Stimulated activated CD4-positive, alpha-beta T cell treated with anti-CD3 and anti-CD28 coated beads, Interleukin-2, amount 100 ng/mL, for 48 hours (primary cell): ENCODE measurements around the gene COQ9.
"Not testable (repeated sequence)": the region's sequence is repeated elsewhere in the genome, so short reads cannot be mapped to it uniquely, and the experiment has no call there.

Experiments used
- DNase-seq, 2 donors: peaks; one replicate each; pipeline ENCODE4 v3.0.0-alpha.2; 2020

The COQ9 gene

DNA sequence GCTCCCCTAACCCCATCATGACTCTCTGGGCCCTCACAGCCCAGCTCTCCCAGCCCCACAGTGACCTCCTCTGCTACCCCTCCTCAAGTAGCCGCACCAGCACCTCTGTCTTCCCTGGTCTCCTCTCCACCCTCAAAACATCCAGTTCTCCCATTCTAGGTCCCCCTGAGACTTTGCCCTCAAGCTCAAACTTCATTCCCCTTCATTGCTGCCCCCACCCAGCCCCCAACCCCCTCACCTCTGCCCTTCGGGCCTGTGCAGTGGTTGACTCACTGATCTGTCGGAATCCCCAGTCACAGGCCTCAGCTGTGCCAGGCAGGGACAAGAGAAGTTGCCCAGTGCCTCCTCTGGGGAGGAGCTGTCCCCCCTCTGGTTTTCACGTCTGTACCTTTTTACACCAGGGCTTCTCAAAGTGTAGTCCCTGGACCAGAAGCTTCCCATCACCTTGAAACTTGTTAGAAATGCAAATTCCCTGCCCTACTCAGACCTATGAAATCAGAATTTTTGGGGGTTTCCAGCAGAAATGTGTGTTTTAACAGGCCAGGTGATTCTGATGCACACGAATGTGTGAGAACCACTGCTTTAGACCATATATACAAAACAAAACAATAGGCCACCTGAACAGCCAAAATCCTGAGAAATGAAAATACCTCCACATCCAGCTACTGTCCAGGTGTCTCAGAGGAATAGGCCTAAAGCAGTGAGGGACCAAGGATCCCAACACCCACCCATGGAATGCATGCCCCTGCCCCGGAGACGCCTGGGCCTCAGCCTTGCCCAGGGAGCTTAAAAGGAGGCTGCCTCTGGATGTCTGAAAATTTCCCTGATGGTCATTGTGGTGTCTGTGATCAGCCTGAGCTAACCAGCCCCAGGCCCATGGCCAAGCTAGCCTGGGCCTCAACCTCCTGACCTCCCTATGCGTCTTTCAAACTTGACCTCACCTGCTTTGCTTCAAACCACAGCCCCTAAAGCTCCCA lies 39.9 kb downstream of the COQ9 start:
- DNase-seq = no peak

DNA sequence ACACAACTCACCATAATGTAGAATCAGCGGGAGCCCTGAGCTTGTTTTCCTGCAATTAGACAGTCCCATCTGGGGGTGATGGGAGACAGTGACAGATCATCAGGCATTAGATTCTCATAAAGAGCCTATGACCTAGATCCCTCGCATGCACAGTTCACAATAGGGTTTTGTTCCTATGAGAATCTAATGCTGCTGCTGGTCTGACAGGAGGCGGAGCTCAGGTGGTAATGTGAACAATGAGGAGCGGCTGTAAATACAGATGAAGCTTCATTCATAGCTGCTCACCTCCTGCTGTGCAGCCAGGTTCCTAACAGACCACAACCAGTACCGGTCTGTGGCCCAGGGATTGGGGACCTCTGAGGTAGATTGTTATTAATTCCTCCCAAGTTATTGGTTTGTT lies 42.0 kb downstream of the COQ9 start:
- no peak for DNase-seq

DNA sequence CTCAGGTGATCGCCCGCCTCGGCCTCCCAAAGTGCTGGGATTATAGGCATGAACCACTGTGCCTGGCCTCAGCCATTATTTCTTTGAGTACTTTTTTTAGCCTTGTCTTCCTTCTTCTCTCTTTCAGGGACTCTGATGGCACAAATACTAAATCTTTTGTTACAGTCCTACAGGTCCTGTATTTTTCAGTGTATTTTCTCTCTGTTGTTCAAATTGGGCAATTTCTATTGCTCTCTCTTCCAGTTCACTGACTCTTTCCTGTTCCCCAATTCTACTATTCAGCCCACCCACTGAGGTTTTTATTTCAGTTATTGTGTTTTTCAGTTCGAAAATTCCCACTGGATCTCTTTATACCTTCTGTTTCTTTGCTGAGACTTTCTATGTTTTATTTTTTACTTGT lies 46.5 kb downstream of the COQ9 start:
- DNase-seq = no peak

DNA sequence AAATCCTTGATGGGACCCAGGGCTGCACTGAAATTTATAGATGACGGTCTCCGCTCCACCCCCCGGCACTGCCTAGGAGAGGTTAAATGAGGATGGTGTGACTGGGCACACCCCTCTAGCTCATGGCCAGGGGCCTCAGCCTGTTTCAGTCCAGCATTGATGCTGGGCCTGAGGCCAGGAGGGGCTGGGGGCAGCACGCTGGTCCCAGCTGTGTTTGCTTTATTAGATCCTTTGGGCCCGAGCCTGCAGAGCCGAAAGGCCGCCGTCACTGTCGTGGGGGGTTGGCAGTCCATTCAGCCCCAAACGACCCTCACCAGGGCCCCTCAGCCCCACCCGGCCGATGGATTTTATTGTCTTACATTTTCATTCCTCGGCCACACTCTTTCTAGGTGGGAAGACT lies 49.8 kb downstream of the COQ9 start:
- DNase-seq = no peak

- DNase-seq = no peak
Observed at GRCh38 chr16:57498031-57498430, 50.8 kb downstream of the COQ9 start.

DNA sequence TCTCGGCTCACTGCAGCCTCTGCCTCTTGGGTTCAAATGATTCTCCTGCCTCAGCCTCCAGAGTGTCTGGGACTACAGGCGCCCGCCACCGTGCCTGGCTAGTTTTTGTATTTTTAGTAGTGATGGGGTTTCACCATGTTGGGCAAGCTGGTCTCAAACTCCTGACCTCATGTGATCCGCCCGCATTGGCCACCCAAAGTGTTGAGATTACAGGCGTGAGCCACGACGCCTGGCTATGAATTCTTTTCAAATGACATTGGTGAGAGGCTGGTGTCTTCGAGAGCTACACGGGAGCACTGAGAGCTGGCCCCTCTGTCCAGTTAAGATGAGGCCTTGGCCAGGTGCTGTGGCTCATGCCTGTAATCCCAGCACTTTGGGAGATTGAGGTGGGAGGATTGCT lies 52.7 kb downstream of the COQ9 start:
- not testable (repeated sequence) for DNase-seq

DNA sequence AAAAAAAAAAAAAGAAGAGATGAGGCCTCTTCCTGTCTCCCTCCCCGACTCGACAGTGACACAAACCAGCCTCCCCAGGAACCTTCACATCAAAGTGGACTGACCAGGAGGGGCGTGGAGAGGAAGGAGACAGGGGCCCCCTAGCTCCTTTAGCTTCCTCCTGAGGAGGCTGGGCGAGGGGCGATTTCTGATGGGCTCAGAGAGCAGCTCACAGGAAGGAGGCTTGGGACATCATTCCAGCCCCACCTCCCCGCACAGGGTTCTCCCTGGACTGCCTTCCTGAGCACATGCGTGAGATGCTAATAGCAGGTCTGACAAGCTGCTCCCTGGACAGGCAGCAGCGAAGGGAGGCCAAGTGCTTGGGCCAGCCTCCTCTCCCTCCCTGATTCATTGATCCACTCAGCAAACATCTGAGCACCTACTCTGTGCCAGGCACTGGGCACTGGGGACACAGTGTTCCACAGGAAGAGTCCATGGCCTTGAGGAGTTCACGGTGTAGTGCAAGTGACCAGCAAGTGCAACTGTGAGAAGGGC lies 53.4 kb downstream of the COQ9 start:
- no peak for DNase-seq

DNA sequence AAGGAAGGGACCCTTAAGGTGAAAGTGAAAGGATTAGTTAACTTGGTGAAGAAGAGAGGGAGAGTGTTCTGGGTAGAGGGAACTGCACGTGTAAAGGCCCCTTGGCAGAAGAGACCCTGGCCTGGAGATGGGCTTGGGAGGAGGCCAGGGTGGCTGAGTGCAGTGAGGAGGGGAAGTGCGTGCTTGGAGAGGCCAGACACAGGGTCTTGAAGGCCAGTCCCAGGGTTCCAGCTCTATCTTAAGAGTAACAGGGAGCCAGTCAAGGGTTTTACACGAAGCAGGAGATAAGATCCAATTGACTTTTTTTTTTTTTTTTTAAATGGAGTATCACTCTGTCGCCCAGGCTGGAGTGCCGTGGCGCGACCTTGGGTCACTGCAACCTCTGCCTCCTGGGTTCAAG lies 54.2 kb downstream of the COQ9 start:
- no peak for DNase-seq

GRCh38 chr16:57502048-57502775 lies 54.9 kb downstream of the COQ9 start:
- DNase-seq = no peak

- no peak for DNase-seq
Observed at GRCh38 chr16:57503366-57503765, 56.1 kb downstream of the COQ9 start.

DNA sequence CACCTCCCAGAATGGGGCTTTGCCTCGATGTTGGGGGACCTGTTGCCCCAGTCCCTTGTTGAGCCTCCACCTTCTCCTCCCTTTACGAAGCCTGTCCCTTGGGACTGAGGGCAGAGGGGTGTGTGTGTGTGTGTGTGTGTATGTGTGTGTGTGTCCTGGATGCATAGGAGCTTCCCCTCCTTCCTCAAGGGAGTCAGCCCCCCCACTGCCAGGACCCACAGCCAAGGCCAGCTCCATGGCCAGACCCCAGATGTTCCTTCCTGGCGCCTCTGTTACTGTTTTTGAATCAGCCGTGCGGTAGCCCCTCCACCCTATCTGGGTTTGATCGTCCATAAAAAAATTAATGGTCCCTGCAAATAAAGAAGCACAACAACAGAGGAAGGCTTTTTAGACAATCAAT lies 56.7 kb downstream of the COQ9 start:
- no peak for DNase-seq

- no peak for DNase-seq
Observed at GRCh38 chr16:57504491-57504890, 57.2 kb downstream of the COQ9 start.

DNA sequence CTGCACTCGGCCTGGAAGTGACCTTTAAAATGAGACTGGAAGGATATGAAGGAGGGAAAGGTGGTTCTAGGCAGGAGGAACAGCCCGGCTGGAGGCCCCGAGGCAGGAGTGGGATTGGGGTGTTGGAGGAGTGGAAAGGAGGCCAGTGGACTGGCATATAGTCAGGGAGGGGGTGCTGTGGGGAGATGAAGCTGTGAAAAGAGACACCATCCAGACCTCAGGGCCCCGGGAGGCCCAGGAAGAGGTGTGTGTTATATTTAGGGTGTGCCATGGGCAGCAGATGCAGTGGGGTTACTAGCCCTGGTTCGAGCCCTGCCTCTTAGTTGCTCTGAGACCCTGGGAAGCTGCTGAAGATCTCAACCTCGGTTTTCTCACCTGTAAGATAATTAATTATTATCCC lies 57.9 kb downstream of the COQ9 start:
- DNase-seq = no peak

DNA sequence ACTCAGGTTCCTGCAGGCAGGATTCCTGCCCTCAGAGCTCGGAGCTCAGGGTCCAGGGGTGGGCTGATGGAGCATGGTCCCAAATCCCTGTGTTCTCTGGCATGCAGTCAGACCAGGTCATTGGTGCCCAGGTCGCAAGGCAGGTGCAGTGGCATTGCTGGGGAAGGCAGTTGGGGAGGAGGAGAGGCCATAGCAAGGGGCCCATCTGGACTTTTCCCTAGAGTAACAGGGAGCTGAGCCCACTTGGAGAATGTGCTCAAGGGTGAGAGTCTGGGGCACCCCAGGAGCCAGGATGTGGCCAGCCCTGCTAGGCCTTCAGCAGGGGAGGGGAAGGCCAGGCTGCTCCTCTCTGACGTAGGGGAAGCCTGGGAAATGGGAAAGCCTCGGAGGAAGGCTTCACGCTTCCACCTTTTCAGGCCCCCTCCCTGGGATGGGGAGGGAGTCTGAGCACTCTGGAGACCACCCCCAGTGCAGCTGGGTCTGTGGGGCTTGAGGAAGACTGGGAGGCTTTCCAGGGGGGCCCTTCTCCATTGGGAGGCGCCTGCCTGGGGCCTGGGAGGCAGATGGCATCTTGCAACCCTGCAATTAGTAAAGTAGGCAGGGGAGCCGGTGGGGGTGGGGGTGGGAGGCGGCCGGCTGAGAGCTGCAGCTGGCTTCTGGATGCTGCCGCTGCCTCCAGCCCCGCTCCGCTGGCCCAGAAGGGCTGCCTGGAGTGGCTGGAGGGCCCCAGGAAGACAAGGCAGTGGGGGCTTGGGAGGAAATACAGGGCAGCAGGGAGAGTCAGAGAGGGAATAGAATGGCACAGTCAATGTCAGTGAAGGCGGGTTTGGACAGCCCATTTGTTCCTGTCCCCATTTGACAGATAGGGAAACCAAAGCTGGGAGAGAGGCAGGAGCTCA lies 60.1 kb downstream of the COQ9 start:
- DNase-seq = no peak

GRCh38 chr16:57508035-57508425 lies 60.8 kb downstream of the COQ9 start:
- no peak for DNase-seq

- DNase-seq = no peak
Observed at GRCh38 chr16:57509231-57509923, 62.1 kb downstream of the COQ9 start.

GRCh38 chr16:57510016-57510871 lies 63.0 kb downstream of the COQ9 start:
- DNase-seq = no peak
